ENCODE data around the gene GGPS1.
"Not testable (repeated sequence)": the region's sequence is repeated elsewhere in the genome, so short reads cannot be mapped to it uniquely, and the experiment has no call there.

Gene GGPS1

GRCh38 chr1:235328271-235329138 lies at the start of gene GGPS1:
Gene GGPS1 (plus strand): TSS chr1:235328570. CDS start chr1:235335265, 6,695 bp downstream.
- DNase-seq = peak; percentile 100

- no peak for DNase-seq
Observed at GRCh38 chr1:235278915-235279292, 49.5 kb upstream of the GGPS1 start.

- DNase-seq = no peak
Observed at GRCh38 chr1:235279694-235280093, 48.7 kb upstream of the GGPS1 start.

- no peak for DNase-seq
Observed at GRCh38 chr1:235280467-235280866, 47.9 kb upstream of the GGPS1 start.

GRCh38 chr1:235283636-235284035 lies 44.7 kb upstream of the GGPS1 start:
- DNase-seq = not testable (repeated sequence)

GRCh38 chr1:235284231-235284769 lies 44.1 kb upstream of the GGPS1 start:
- no peak for DNase-seq

GRCh38 chr1:235286667-235287066 lies 41.7 kb upstream of the GGPS1 start:
- no peak for DNase-seq

- no peak for DNase-seq
Observed at GRCh38 chr1:235287208-235287882, 41.0 kb upstream of the GGPS1 start.

- no peak for DNase-seq
Observed at GRCh38 chr1:235289859-235290739, 38.3 kb upstream of the GGPS1 start.

GRCh38 chr1:235290740-235291502 lies 37.4 kb upstream of the GGPS1 start:
- DNase-seq = no peak

- DNase-seq = no peak
Observed at GRCh38 chr1:235291599-235292091, 36.7 kb upstream of the GGPS1 start.

- DNase-seq = no peak
Observed at GRCh38 chr1:235292790-235293189, 35.6 kb upstream of the GGPS1 start.

GRCh38 chr1:235293322-235293942 lies 34.9 kb upstream of the GGPS1 start:
- DNase-seq = no peak

GRCh38 chr1:235295902-235296350 lies 32.4 kb upstream of the GGPS1 start:
- no peak for DNase-seq

- DNase-seq = no peak
Observed at GRCh38 chr1:235296729-235297128, 31.6 kb upstream of the GGPS1 start.

- no peak for DNase-seq
Observed at GRCh38 chr1:235297579-235297978, 30.8 kb upstream of the GGPS1 start.

GRCh38 chr1:235298758-235299157 lies 29.6 kb upstream of the GGPS1 start:
- DNase-seq = no peak

GRCh38 chr1:235299169-235299858 lies 29.1 kb upstream of the GGPS1 start:
- no peak for DNase-seq

GRCh38 chr1:235302143-235302542 lies 26.2 kb upstream of the GGPS1 start:
- no peak for DNase-seq

- no peak for DNase-seq
Observed at GRCh38 chr1:235304549-235305451, 23.6 kb upstream of the GGPS1 start.

Data from NCI-H2227 treated with DMSO at 0.1 percent for 48 hours (cell line).